H1 (cell line): ENCODE data around the gene ASAP2. TPM values are rescaled to one million over a fixed set of nuclear protein-coding genes. Genes with fewer than 3 reads are reported as not detected.
A peak's percentile ranks its signal among the peaks of the same experiment; 100 is the strongest.

Experiments
- CTCF ChIA-PET: fragments of 300-600 bp; sonication (Branson Sonifier 250); formaldehyde crosslinking; loops from one replicate; lab custom pipeline; 2021; ENCODE audit not compliant: partially characterized antibody; lab: Charles Lee
- POLR2A ChIA-PET: fragments of 300-600 bp; sonication (Branson Sonifier 250); formaldehyde crosslinking; loops from one replicate; lab custom pipeline; 2021; ENCODE audit warnings: inconsistent platforms; ENCODE audit not compliant: partially characterized antibody; lab: Charles Lee
- DNase-seq, 2 experiments: peaks; one replicate each; pipeline versions ENCODE4 v3.0.0 to v3.0.0-alpha.2; 2010 to 2022; ENCODE audit warnings: low spot score in 2 of 2, low read depth in 1 of 2, mixed read lengths in 1 of 2
- FAIRE-seq: peaks from 2 replicates; lab custom pipeline; 2011; peaks lifted over from hg19 to GRCh38; lab: Jason Lieb, UNC
- H2AFZ ChIP-seq: 2 replicates; pipeline ENCODE4 v1.8.1; 2012; ENCODE audit warnings: low read length, inconsistent platforms
- H2AK5ac ChIP-seq: 2 replicates; pipeline ENCODE4 v1.6.1; 2013; ENCODE audit warnings: low read depth, low read length
- H2BK120ac ChIP-seq: replicated peaks from 2 replicates; pipeline ENCODE3; 2013; ENCODE audit warnings: low read depth, low read length, inconsistent platforms
- H2BK12ac ChIP-seq: 2 replicates; pipeline ENCODE4 v1.6.1; 2013; ENCODE audit warnings: low read depth, low read length
- H2BK15ac ChIP-seq: 2 replicates; pipeline ENCODE4 v1.6.1; 2013; ENCODE audit warnings: low read length
- H2BK20ac ChIP-seq: 2 replicates; pipeline ENCODE4 v1.6.1; 2013; ENCODE audit warnings: low read length
- H2BK5ac ChIP-seq: 2 replicates; pipeline ENCODE4 v1.6.1; 2013; ENCODE audit warnings: low read depth, low read length
- H3K14ac ChIP-seq: 2 replicates; pipeline ENCODE4 v1.6.1; 2013; ENCODE audit warnings: inconsistent platforms; ENCODE audit not compliant: insufficient read length
- H3K18ac ChIP-seq: 2 replicates; pipeline ENCODE4 v1.6.1; 2013; ENCODE audit warnings: low read length; ENCODE audit errors: extremely low read depth
- H3K23ac ChIP-seq: 2 replicates; pipeline ENCODE4 v1.6.1; 2013; ENCODE audit warnings: inconsistent platforms; ENCODE audit not compliant: insufficient read length
- H3K23me2 ChIP-seq: 2 replicates; pipeline ENCODE4 v1.6.1; 2013; ENCODE audit warnings: low read depth, low read length
- H3K27ac ChIP-seq: 2 replicates; pipeline ENCODE4 v1.6.1; 2011; ENCODE audit warnings: low read depth, low read length, inconsistent platforms
- H3K27me3 ChIP-seq, 4 experiments: replicated peaks in 1 of 4; 1 replicate in 1 of 4; 2 replicates in 3 of 4; pipeline versions ENCODE4 v1.6.1 to v1.8.1; 2011 to 2013; ENCODE audit warnings: low read length in 3 of 4, mild to moderate bottlenecking in 3 of 4, inconsistent platforms in 2 of 4, mixed read lengths in 2 of 4, moderate library complexity in 1 of 4; ENCODE audit not compliant: control insufficient read depth in 3 of 4, insufficient read depth in 3 of 4; ENCODE audit errors: extremely low read depth in 1 of 4
- H3K36me3 ChIP-seq, 4 experiments: 2 replicates each; pipeline versions ENCODE4 v1.6.1 to v1.8.1; 2011 to 2013; ENCODE audit warnings: mild to moderate bottlenecking in 4 of 4, low read length in 3 of 4, moderate library complexity in 2 of 4, control low read depth in 1 of 4, inconsistent platforms in 1 of 4; ENCODE audit not compliant: insufficient read depth in 4 of 4, control insufficient read depth in 2 of 4
- H3K4ac ChIP-seq: replicated peaks from 2 replicates; pipeline ENCODE3; 2013; ENCODE audit warnings: low read length, low read depth, mixed read lengths, inconsistent platforms; ENCODE audit not compliant: insufficient read length
- H3K4me1 ChIP-seq, 4 experiments: replicated peaks in 1 of 4; 1 replicate in 1 of 4; 2 replicates in 3 of 4; pipeline versions ENCODE4 v1.6.1 to v1.8.1; 2011 to 2013; ENCODE audit warnings: low read length in 3 of 4, inconsistent platforms in 2 of 4, mixed read lengths in 1 of 4; ENCODE audit not compliant: insufficient read depth in 4 of 4, control insufficient read depth in 3 of 4
- H3K4me2 ChIP-seq, 2 experiments: 2 replicates each; pipeline versions ENCODE4 v1.6.1 to v1.8.1; 2011 to 2013; ENCODE audit warnings: low read depth in 2 of 2, low read length in 2 of 2, control low read depth in 1 of 2, inconsistent platforms in 1 of 2, mild to moderate bottlenecking in 1 of 2; ENCODE audit not compliant: insufficient read depth in 1 of 2
- H3K4me3 ChIP-seq, 4 experiments: fragments of 200-600, 300-600 bp in 1 of 4; sonication (generic), shearing (Covaris generic), sonication (Bioruptor Twin) in 1 of 4; 2 replicates each; pipeline versions ENCODE4 v1.5.1 to v1.8.1; 2011 to 2016; ENCODE audit warnings: low read length in 4 of 4, low read depth in 3 of 4, control low read depth in 2 of 4, inconsistent platforms in 2 of 4, mild to moderate bottlenecking in 2 of 4, mixed read lengths in 1 of 4, moderate library complexity in 1 of 4; ENCODE audit not compliant: insufficient read depth in 2 of 4; ENCODE audit errors: extremely low read depth in 1 of 4
- H3K56ac ChIP-seq: replicated peaks from 2 replicates; pipeline ENCODE3; 2013; ENCODE audit warnings: low read depth, mild to moderate bottlenecking, mixed read lengths, low read length, inconsistent platforms; ENCODE audit not compliant: insufficient read length
- H3K79me1 ChIP-seq: 2 replicates; pipeline ENCODE4 v1.6.1; 2013; ENCODE audit warnings: low read depth, low read length, control low read depth
- H3K79me2 ChIP-seq, 2 experiments: 2 replicates each; pipeline versions ENCODE4 v1.6.1 to v1.8.1; 2012 to 2013; ENCODE audit warnings: low read length in 2 of 2, mild to moderate bottlenecking in 2 of 2, inconsistent platforms in 1 of 2; ENCODE audit not compliant: insufficient read depth in 2 of 2, control insufficient read depth in 1 of 2
- H3K9ac ChIP-seq, 4 experiments: replicated peaks in 1 of 4; 1 replicate in 1 of 4; 2 replicates in 3 of 4; pipeline versions ENCODE4 v1.6.1 to v1.8.1; 2011 to 2013; ENCODE audit warnings: low read depth in 3 of 4, low read length in 3 of 4, control low read depth in 2 of 4, mild to moderate bottlenecking in 2 of 4, moderate library complexity in 2 of 4, inconsistent platforms in 1 of 4; ENCODE audit errors: extremely low read depth in 1 of 4
- H3K9me3 ChIP-seq, 2 experiments: 2 replicates each; pipeline versions ENCODE4 v1.6.1 to v1.8.1; 2012 to 2013; ENCODE audit warnings: mild to moderate bottlenecking in 2 of 2, moderate library complexity in 2 of 2, control low read depth in 1 of 2, inconsistent platforms in 1 of 2, low read depth in 1 of 2, low read length in 1 of 2, mixed read lengths in 1 of 2; ENCODE audit not compliant: insufficient read depth in 2 of 2
- H4K20me1 ChIP-seq, 2 experiments: replicated peaks in 1 of 2; 2 replicates each; pipeline versions ENCODE3 to v1.8.1; 2011 to 2013; ENCODE audit warnings: inconsistent platforms in 2 of 2, low read length in 2 of 2, mild to moderate bottlenecking in 1 of 2; ENCODE audit not compliant: insufficient read depth in 2 of 2, control insufficient read depth in 1 of 2
- H4K5ac ChIP-seq: 2 replicates; pipeline ENCODE4 v1.6.1; 2013; ENCODE audit warnings: low read length, low read depth, mixed read lengths, inconsistent platforms; ENCODE audit not compliant: insufficient read length
- H4K8ac ChIP-seq: 2 replicates; pipeline ENCODE4 v1.8.0; 2013; ENCODE audit warnings: mild to moderate bottlenecking, moderate library complexity, low read length, inconsistent platforms; ENCODE audit not compliant: insufficient read depth; ENCODE audit errors: extremely low read depth
- H4K91ac ChIP-seq: replicated peaks from 2 replicates; pipeline ENCODE3; 2013; ENCODE audit warnings: low read length, mixed read lengths, inconsistent platforms; ENCODE audit not compliant: insufficient read length
- CHD1 ChIP-seq: IDR thresholded peaks from 2 replicates; pipeline ENCODE4 v1.6.1; 2012; ENCODE audit warnings: low read depth, low read length, improper control_type of control experiment
- EGR1 ChIP-seq: IDR thresholded peaks from 2 replicates; pipeline ENCODE4 v1.6.1; 2011; ENCODE audit warnings: low read depth, low read length, borderline replicate concordance
- EZH2 ChIP-seq: fragments of 200-600 bp; sonication (generic); IDR thresholded peaks from 2 replicates; pipeline ENCODE4 v1.7.1; 2012; ENCODE audit warnings: low read depth, mild to moderate bottlenecking, moderate library complexity, low read length, inconsistent platforms; ENCODE audit not compliant: severe bottlenecking
- RBBP5 ChIP-seq: IDR thresholded peaks from 2 replicates; pipeline ENCODE4 v1.7.1; 2012; ENCODE audit warnings: low read depth, mild to moderate bottlenecking, inconsistent platforms, low read length, moderate library complexity, borderline replicate concordance
- RXRA ChIP-seq: IDR thresholded peaks from 2 replicates; pipeline ENCODE4 v1.6.1; 2011; ENCODE audit warnings: low read depth, mild to moderate bottlenecking, low read length, moderate library complexity; ENCODE audit not compliant: insufficient read depth
- SRF ChIP-seq: IDR thresholded peaks from 2 replicates; pipeline ENCODE4 v1.6.1; 2011; ENCODE audit warnings: mild to moderate bottlenecking, low read depth, low read length, moderate library complexity
- TBP ChIP-seq: IDR thresholded peaks from 2 replicates; pipeline ENCODE4 v1.6.1; 2011; ENCODE audit warnings: low read depth, low read length, improper control_type of control experiment
- TCF12 ChIP-seq: IDR thresholded peaks from 2 replicates; pipeline ENCODE4 v1.6.1; 2011; ENCODE audit warnings: low read depth, mild to moderate bottlenecking, low read length
- TEAD4 ChIP-seq: IDR thresholded peaks from 2 replicates; pipeline ENCODE4 v1.6.1; 2012; ENCODE audit warnings: low read depth, low read length, inconsistent platforms, mixed read lengths
- YY1 ChIP-seq: IDR thresholded peaks from 2 replicates; pipeline ENCODE4 v1.6.1; 2011; ENCODE audit warnings: low read depth, mild to moderate bottlenecking, low read length
- WGBS, 2 experiments: shearing (Covaris generic) in 1 of 2; methylation state at CpG; one replicate each; pipeline versions ENCODE4 v1.1.6 to v1.1.7; 2013 to 2015; ENCODE audit warnings: low lambda C conversion rate in 2 of 2, mixed read lengths in 2 of 2, inconsistent platforms in 1 of 2, low coverage in 1 of 2, missing lambda C conversion rate in 1 of 2; ENCODE audit not compliant: insufficient replicate concordance in 2 of 2, insufficient coverage in 1 of 2, insufficient read length in 1 of 2; ENCODE audit errors: extremely low coverage in 1 of 2, missing lambda C conversion rate in 1 of 2; 5-methylcytosine and 5-hydroxymethylcytosine counted together
- polyA plus RNA-seq, 7 experiments: library from polyadenylated mRNA; depleted of rRNA in 3 of 7; stranded (reverse) in 5 of 7; unstranded in 2 of 7; fragments of >200 nt in 5 of 7; fragments of 200-250 nt in 2 of 7; gene quantifications; 1 replicate in 5 of 7; 2 replicates in 1 of 7; 4 replicates in 1 of 7; pipeline versions ENCODE4 v1.2.1 to v1.2.3, GENCODE V29; 2011 to 2013; ENCODE audit warnings: missing spikeins in 2 of 7, mixed read lengths in 2 of 7
- total RNA-seq: library from RNA; stranded (reverse); fragmentation: NEBNext Ultra II Directional; extraction: Animal tissue kit (Norgen Biotek cat#: 25700); gene quantifications from 2 replicates; pipeline ENCODE4 v1.2.1, GENCODE V29; 2021

ASAP2 gene
- total and polyA plus RNA-seq, 2 of the 8 experiments (the other 6 are each of a cell fraction or from before 2014, with no cell fraction given) = 10.2 to 18.7 TPM

GRCh38 chr2:9222239-9222892 lies 15.8 kb downstream of the ASAP2 start:
- 91% methylated on average over 9 of the region's 9 CpGs; no CpG with 5 or more reads in 1 of the 2 experiments for WGBS, 2 experiments
- FAIRE-seq = no peak
- H2BK120ac ChIP-seq = no peak overlapping the region

More at GRCh38 chr2:9222239-9222892, 15.8 kb downstream of the ASAP2 start:
- POLR2A ChIA-PET = interaction anchor here (1.1 to 1.4 kb wide), 2 partner anchors 10 to 15 kb away, joined by 3 to 4 read pairs; no protein-coding TSS in a partner anchor
- Histone ChIP-seq H3K14ac (no peak overlapping the region), H3K79me1 (peaks cover 16% of the 10 kb centered on the region), H3K4me3 (no peak overlapping the region), H3K27ac (no peak overlapping the region), H3K23ac (no peak overlapping the region), H3K4me2 (no peak overlapping the region), H4K91ac (no peak overlapping the region), H2BK12ac (no peak overlapping the region), H2BK20ac (no peak overlapping the region), H3K36me3 (no peaks in the 10 kb centered on the region), H3K23me2 (no peaks in the 10 kb centered on the region), H3K4me1 (peaks cover 6 to 9% (median 8%) of the 10 kb centered on the region in 4 experiments; a peak in 5 of 7 replicates), H3K4ac (no peak overlapping the region), H3K9me3 (no peaks in the 10 kb centered on the region), H4K20me1 (peaks cover 11 to 15% of the 10 kb centered on the region in 2 experiments), H3K9ac (no peak overlapping the region), H3K18ac (no peak overlapping the region), H3K27me3 (peaks cover 0 to 13% (median 8%) of the 10 kb centered on the region in 4 experiments; a peak in 5 of 7 replicates), H2AFZ (no peak overlapping the region), H2BK5ac (no peak overlapping the region), H3K79me2 (peaks cover 0 to 46% of the 10 kb centered on the region in 2 experiments), H2AK5ac (no peak overlapping the region), H3K56ac (no peak overlapping the region), H2BK15ac (no peak overlapping the region), H4K5ac (no peak overlapping the region), H4K8ac (no peak overlapping the region)
- CTCF ChIA-PET = interaction anchor here (1.0 to 2.0 kb wide), 7 partner anchors 10 to 80 kb away, joined by 3 to 7 read pairs (median 3); no protein-coding TSS in a partner anchor
- peak in 1 of 2 experiments; percentile 29 for DNase-seq
- TF ChIP-seq RXRA (no peak), RBBP5 (no peak), SRF (no peak), EGR1 (no peak), YY1 (no peak), TBP (no peak), CHD1 (no peak), TCF12 (no peak), EZH2 (no peak), TEAD4 (no peak)
